Naive B cell (primary cell): ENCODE measurements around the gene VMA21. TPM values are rescaled to one million over a fixed set of nuclear protein-coding genes. Genes with fewer than 3 reads are reported as not detected.

ENCODE experiments used
- ATAC-seq, 2 donors: fragments of 150-1000 bp; cut with Tn5 transposase; 2 replicates each; pipeline ENCODE4 v1.10.0; 2021; ENCODE audit warnings: low read depth in 2 of 2, mild to moderate bottlenecking in 2 of 2, moderate library complexity in 2 of 2
- DNase-seq: peaks from one replicate; pipeline ENCODE4 v3.0.0; 2022
- H3K27ac Mint-ChIP-seq, 6 donors: one replicate each; pipeline ENCODE4 v1.8.0; 2020 to 2022; ENCODE audit warnings: mild to moderate bottlenecking in 6 of 6, mixed read lengths in 6 of 6, moderate library complexity in 5 of 6, inconsistent platforms in 2 of 6
- H3K27me3 Mint-ChIP-seq, 3 donors: one replicate each; pipeline ENCODE4 v1.8.0; 2021 to 2022; ENCODE audit warnings: mixed read lengths in 3 of 3, mild to moderate bottlenecking in 1 of 3
- H3K36me3 Mint-ChIP-seq, 2 donors: one replicate each; pipeline ENCODE4 v1.8.0; 2020 to 2022; ENCODE audit warnings: mixed read lengths in 2 of 2, inconsistent platforms in 1 of 2, mild to moderate bottlenecking in 1 of 2
- H3K4me1 Mint-ChIP-seq, 3 donors: one replicate each; pipeline ENCODE4 v1.8.0; 2020 to 2022; ENCODE audit warnings: mixed read lengths in 3 of 3, inconsistent platforms in 1 of 3, mild to moderate bottlenecking in 1 of 3, moderate library complexity in 1 of 3
- H3K4me3 Mint-ChIP-seq, 8 donors: one replicate each; pipeline ENCODE4 v1.8.0; 2020 to 2022; ENCODE audit warnings: mild to moderate bottlenecking in 8 of 8, mixed read lengths in 8 of 8, moderate library complexity in 8 of 8, inconsistent platforms in 2 of 8
- H3K9me3 Mint-ChIP-seq, 7 donors: one replicate each; pipeline ENCODE4 v1.8.0; 2020 to 2022; ENCODE audit warnings: mixed read lengths in 7 of 7, mild to moderate bottlenecking in 5 of 7, inconsistent platforms in 2 of 7, moderate library complexity in 1 of 7
- polyA plus RNA-seq, 6 donors: library from polyadenylated mRNA; unstranded; fragments of 300-500 nt; fragmentation: Illumina TruSeq; gene quantifications; one replicate each; pipeline ENCODE4 v1.2.3, GENCODE V29; 2021; ENCODE audit warnings: low read depth in 6 of 6

The VMA21 gene
- polyA plus RNA-seq: 10 to 100 TPM; 26.7 to 51.1 (median 32.8) TPM

- peaks cover 0 to 3% (median 0%) of the 10 kb centered on the region in 7 donors for H3K9me3 Mint-ChIP-seq
- H3K36me3 Mint-ChIP-seq: no peaks in the 10 kb centered on the region
- peak; percentile 84 for DNase-seq
- no peaks in the 10 kb centered on the region for H3K27me3 Mint-ChIP-seq
- H3K4me1 Mint-ChIP-seq: peaks cover 8 to 37% (median 32%) of the 10 kb centered on the region in 3 donors
- H3K4me3 Mint-ChIP-seq: peak within 1 kb of the TSS; percentile 64 to 93 (median 90)
- peak; percentile 84 to 87 for ATAC-seq
- peak within 1 kb of the TSS; percentile 94 to 99 (median 98) for H3K27ac Mint-ChIP-seq
These were observed at the start of gene VMA21 for GRCh38 chrX:151396825-151397740. Gene VMA21 (plus strand): TSS chrX:151397206. CDS start chrX:151397309, 103 bp downstream.

- Mint-ChIP-seq H3K4me3 (no peak overlapping the region), H3K36me3 (no peaks in the 10 kb centered on the region), H3K9me3 (peaks cover 0 to 2% (median 0%) of the 10 kb centered on the region in 7 donors), H3K27me3 (peaks cover 0 to 37% (median 36%) of the 10 kb centered on the region in 3 donors), H3K4me1 (peaks cover 0 to 13% (median 0%) of the 10 kb centered on the region in 3 donors), H3K27ac (no peak overlapping the region)
- DNase-seq (no peak), ATAC-seq (no peak)
These were observed 37.7 kb upstream of the VMA21 start for GRCh38 chrX:151359341-151359740.

- DNase-seq: no peak
- H3K27ac Mint-ChIP-seq: peak overlapping the region in 1 of 6 donors; percentile 39
- peaks cover 0 to 3% (median 0%) of the 10 kb centered on the region in 7 donors for H3K9me3 Mint-ChIP-seq
- ATAC-seq: peak in 1 of 2 donors; percentile 51
- H3K27me3 Mint-ChIP-seq: peaks cover 0 to 33% (median 32%) of the 10 kb centered on the region in 3 donors
- peak overlapping the region in 2 of 8 donors; percentile 9 to 42 for H3K4me3 Mint-ChIP-seq
- H3K36me3 Mint-ChIP-seq: no peaks in the 10 kb centered on the region
- peaks cover 0 to 13% (median 0%) of the 10 kb centered on the region in 3 donors for H3K4me1 Mint-ChIP-seq
These were observed 36.8 kb upstream of the VMA21 start for GRCh38 chrX:151359931-151360871.

GRCh38 chrX:151363316-151363715 is 33.7 kb upstream of the VMA21 start:
- H3K9me3 Mint-ChIP-seq: peaks cover 0 to 2% (median 0%) of the 10 kb centered on the region in 7 donors
- ATAC-seq: no peak

GRCh38 chrX:151365579-151365978 is 31.4 kb upstream of the VMA21 start:
- ATAC-seq (no peak), DNase-seq (no peak)
- Mint-ChIP-seq H3K4me1 (peaks cover 0 to 9% (median 0%) of the 10 kb centered on the region in 3 donors), H3K27me3 (peaks cover 10 to 37% (median 25%) of the 10 kb centered on the region in 3 donors), H3K4me3 (no peak overlapping the region), H3K9me3 (peaks cover 0 to 5% (median 1%) of the 10 kb centered on the region in 7 donors), H3K27ac (no peak overlapping the region), H3K36me3 (no peaks in the 10 kb centered on the region)

More at GRCh38 chrX:151363316-151363715, 33.7 kb upstream of the VMA21 start:
- peaks cover 0 to 39% (median 23%) of the 10 kb centered on the region in 3 donors for H3K27me3 Mint-ChIP-seq
- H3K4me1 Mint-ChIP-seq: peaks cover 0 to 13% (median 0%) of the 10 kb centered on the region in 3 donors
- DNase-seq: no peak
- H3K4me3 Mint-ChIP-seq: no peak overlapping the region
- no peaks in the 10 kb centered on the region for H3K36me3 Mint-ChIP-seq
- no peak overlapping the region for H3K27ac Mint-ChIP-seq

- peaks cover 13 to 39% (median 35%) of the 10 kb centered on the region in 3 donors for H3K27me3 Mint-ChIP-seq
- H3K4me1 Mint-ChIP-seq: no peaks in the 10 kb centered on the region
- H3K4me3 Mint-ChIP-seq: peak overlapping the region in 1 of 8 donors; percentile 30
- ATAC-seq: no peak
- no peaks in the 10 kb centered on the region for H3K36me3 Mint-ChIP-seq
- no peak for DNase-seq
- H3K27ac Mint-ChIP-seq: no peak overlapping the region
- H3K9me3 Mint-ChIP-seq: peaks cover 0 to 5% (median 0%) of the 10 kb centered on the region in 7 donors
These were observed 26.1 kb upstream of the VMA21 start for GRCh38 chrX:151370906-151371305.

GRCh38 chrX:151384807-151385206 is 12.2 kb upstream of the VMA21 start:
- peaks cover 0 to 2% (median 0%) of the 10 kb centered on the region in 7 donors for H3K9me3 Mint-ChIP-seq
- no peaks in the 10 kb centered on the region for H3K36me3 Mint-ChIP-seq
- H3K27me3 Mint-ChIP-seq: peaks cover 5 to 19% (median 5%) of the 10 kb centered on the region in 3 donors
- ATAC-seq (no peak), DNase-seq (no peak)
- H3K4me1 Mint-ChIP-seq: no peaks in the 10 kb centered on the region
- H3K4me3 Mint-ChIP-seq: no peak overlapping the region
- H3K27ac Mint-ChIP-seq: no peak overlapping the region

GRCh38 chrX:151386838-151387459 is 10.1 kb upstream of the VMA21 start:
- Mint-ChIP-seq H3K9me3 (peaks cover 0 to 1% (median 0%) of the 10 kb centered on the region in 7 donors), H3K27me3 (peaks cover 5 to 15% (median 5%) of the 10 kb centered on the region in 3 donors), H3K27ac (no peak overlapping the region), H3K36me3 (no peaks in the 10 kb centered on the region), H3K4me3 (no peak overlapping the region), H3K4me1 (no peaks in the 10 kb centered on the region)
- no peak for ATAC-seq
- no peak for DNase-seq

- Mint-ChIP-seq H3K27ac (no peak overlapping the region), H3K4me3 (no peak overlapping the region), H3K9me3 (peaks cover 0 to 3% (median 0%) of the 10 kb centered on the region in 7 donors), H3K27me3 (no peaks in the 10 kb centered on the region), H3K36me3 (no peaks in the 10 kb centered on the region), H3K4me1 (peaks cover 0 to 11% (median 0%) of the 10 kb centered on the region in 3 donors)
- ATAC-seq (no peak), DNase-seq (no peak)
These were observed 5.3 kb upstream of the VMA21 start for GRCh38 chrX:151391722-151392121.

GRCh38 chrX:151393514-151393913 is 3.5 kb upstream of the VMA21 start:
- Mint-ChIP-seq H3K4me3 (peak overlapping the region in 1 of 8 donors; percentile 76), H3K4me1 (peaks cover 4 to 22% (median 11%) of the 10 kb centered on the region in 3 donors), H3K9me3 (peaks cover 0 to 3% (median 0%) of the 10 kb centered on the region in 7 donors), H3K27me3 (no peaks in the 10 kb centered on the region), H3K27ac (peak overlapping the region in 2 of 6 donors; percentile 16 to 59), H3K36me3 (no peaks in the 10 kb centered on the region)
- peak in 1 of 2 donors; percentile 13 for ATAC-seq
- peak; percentile 9 for DNase-seq

- H3K27ac Mint-ChIP-seq: peak overlapping the region; percentile 94 to 99 (median 98)
- H3K27me3 Mint-ChIP-seq: no peaks in the 10 kb centered on the region
- peak overlapping the region; percentile 64 to 93 (median 90) for H3K4me3 Mint-ChIP-seq
- peak; percentile 44 to 47 for ATAC-seq
- H3K4me1 Mint-ChIP-seq: peaks cover 8 to 37% (median 32%) of the 10 kb centered on the region in 3 donors
- no peaks in the 10 kb centered on the region for H3K36me3 Mint-ChIP-seq
- H3K9me3 Mint-ChIP-seq: peaks cover 0 to 5% (median 0%) of the 10 kb centered on the region in 7 donors
- DNase-seq: no peak
These were observed 773 bp upstream of the VMA21 start for GRCh38 chrX:151396042-151396824.

- no peaks in the 10 kb centered on the region for H3K36me3 Mint-ChIP-seq
- DNase-seq (no peak), ATAC-seq (no peak)
- H3K4me1 Mint-ChIP-seq: peaks cover 8 to 37% (median 32%) of the 10 kb centered on the region in 3 donors
- H3K9me3 Mint-ChIP-seq: peaks cover 0 to 2% (median 0%) of the 10 kb centered on the region in 7 donors
- H3K4me3 Mint-ChIP-seq: peak overlapping the region; percentile 64 to 92 (median 84)
- no peaks in the 10 kb centered on the region for H3K27me3 Mint-ChIP-seq
- peak overlapping the region in 5 of 6 donors; percentile 10 to 94 (median 90) for H3K27ac Mint-ChIP-seq
These were observed 700 bp downstream of the VMA21 start for GRCh38 chrX:151397741-151398070.
